ENCODE data around the gene DHX34.
A peak's percentile ranks its signal among the peaks of the same experiment; 100 is the strongest.
"Not testable (repeated sequence)": the region's sequence is repeated elsewhere in the genome, so short reads cannot be mapped to it uniquely, and the experiment has no call there.

The DHX34 gene

DNA sequence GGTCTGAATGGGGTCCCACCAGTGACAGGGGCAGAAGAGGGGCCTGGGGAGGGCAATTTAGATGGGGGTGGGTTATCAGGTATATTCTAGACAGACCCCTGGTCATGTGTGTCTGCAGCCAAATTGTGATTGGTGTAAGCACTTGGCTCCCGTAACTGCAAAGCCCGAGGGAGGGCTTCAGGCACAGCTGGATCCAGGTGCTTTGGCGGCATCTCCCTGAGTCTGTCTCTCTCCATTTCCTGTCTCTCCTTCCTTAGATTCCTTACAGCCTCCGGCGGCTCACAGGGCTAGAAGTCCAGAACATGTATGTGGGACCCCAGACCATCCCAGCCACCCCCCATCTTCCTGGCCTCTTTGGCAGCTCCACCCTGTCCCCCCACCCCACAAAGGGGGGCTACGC is 31.4 kb downstream of the DHX34 start:
- in situ Hi-C loops (cut with HindIII; ENCODE audit: low pct_ligation_motif_present, low pct_unique_long_range_greater_than_20kb, low sequenced_read_pairs): no loop called here
- DNase-seq: no peak

DNA sequence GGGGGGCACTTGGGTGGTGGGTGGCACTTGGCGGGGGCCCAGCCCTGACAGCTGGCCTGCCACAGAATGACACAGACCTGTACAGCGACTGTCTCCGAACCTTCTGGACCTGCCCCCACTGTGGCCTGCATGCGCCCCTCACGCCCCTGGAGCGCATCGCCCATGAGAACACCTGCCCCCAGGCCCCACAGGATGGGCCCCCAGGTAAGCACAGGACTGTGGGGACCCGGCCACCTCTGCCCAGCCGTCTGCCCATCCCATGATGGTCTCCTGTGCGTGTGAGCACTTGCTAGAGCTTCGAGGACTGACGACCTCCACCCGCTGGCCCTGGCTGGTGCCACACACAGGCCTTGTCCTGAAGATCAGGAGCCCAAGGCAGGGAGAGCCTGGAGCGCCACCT is 32.0 kb downstream of the DHX34 start:
- in situ Hi-C loops (cut with HindIII; ENCODE audit: low pct_ligation_motif_present, low pct_unique_long_range_greater_than_20kb, low sequenced_read_pairs): no loop called here
- no peak for DNase-seq

DNA sequence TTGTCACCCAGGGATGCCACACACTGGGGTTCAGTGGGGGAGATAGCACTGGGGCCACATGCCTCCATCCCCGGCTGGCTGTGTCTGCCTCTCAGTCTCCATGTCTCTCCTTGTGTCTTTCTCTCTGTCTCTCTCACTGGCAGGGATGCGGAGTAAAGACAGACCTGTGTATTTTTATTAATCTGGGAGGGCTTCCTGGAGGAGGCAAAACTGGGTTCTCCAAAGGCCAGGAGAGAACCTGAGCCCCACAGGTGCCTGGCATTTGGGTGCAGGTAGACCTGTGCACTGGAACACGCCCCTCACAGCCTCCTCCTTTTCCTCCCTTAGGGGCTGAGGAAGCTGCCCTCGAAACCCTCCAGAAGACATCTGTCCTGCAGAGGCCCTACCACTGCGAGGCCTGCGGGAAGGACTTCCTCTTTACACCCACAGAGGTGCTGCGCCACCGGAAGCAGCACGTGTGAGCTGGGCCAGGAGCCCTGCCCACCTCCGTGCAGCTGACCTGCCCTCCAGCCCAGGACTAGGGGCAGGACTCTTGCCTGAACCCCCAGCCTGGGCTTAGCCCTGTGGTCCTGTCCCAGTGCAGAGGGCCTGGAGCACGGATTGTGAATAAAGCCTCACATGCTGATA is 32.7 kb downstream of the DHX34 start:
- in situ Hi-C loops (cut with HindIII; ENCODE audit: low pct_ligation_motif_present, low pct_unique_long_range_greater_than_20kb, low sequenced_read_pairs): no loop called here
- no peak for DNase-seq

DNA sequence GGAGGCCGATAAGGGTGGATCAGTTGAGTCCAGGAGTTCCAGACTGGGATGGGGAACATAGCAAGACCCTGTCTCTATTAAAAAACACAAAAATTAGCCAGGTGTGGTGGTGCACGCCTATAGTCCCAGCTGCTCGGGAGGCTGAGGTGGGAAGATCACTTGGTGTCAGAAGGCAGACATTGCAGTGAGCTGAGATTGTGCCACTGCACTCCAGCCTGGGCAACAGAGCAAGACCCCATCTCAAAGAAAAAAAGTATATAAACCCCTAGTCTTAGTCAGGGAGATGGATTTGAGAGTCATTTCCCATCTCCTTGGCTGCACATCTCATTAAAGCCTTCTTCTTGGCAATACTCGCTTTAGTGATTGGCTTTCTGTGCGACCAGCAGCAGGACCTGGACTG is 34.8 kb downstream of the DHX34 start:
- in situ Hi-C loops (cut with HindIII; ENCODE audit: low pct_ligation_motif_present, low pct_unique_long_range_greater_than_20kb, low sequenced_read_pairs); DNase-seq: not testable (repeated sequence)

DNA sequence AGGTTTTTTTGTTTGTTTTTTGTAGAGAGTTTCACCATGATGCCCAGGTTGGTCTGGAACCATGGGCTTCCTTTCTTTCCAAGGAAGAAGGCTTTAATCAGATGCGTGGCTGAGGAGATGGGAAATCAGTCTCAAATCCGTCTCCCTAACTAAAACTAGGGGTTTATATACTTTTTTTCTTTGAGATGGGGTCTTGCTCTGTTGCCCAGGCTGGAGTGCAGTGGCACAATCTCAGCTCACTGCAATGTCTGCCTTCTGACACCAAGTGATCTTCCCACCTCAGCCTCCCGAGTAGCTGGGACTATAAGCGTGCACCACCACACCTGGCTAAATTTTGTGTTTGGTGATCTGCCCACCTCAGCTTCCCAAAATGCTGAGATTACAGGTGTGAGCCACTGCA is 35.4 kb downstream of the DHX34 start:
- DNase-seq; in situ Hi-C loops (cut with HindIII; ENCODE audit: low pct_ligation_motif_present, low pct_unique_long_range_greater_than_20kb, low sequenced_read_pairs): not testable (repeated sequence)

DNA sequence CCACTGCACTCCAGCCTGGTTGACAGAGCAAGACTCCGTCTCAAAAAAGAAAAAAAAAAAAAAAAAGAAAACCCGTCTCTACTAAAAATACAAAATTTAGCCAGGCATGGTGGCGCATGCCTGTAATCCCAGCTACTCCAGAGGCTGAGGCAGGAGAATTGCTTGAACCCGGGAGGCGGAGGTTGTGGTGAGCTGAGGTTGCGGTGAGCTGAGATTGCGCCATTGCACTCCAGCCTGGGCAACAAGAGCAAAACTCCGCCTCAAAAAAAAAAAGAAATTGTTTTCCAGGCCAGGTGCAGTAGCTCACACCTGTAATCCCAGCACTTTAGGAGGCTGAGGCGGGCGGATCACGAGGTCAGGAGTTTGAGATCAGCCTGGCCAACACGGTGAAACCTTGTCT is 37.5 kb downstream of the DHX34 start:
- DNase-seq: not testable (repeated sequence)

DNA sequence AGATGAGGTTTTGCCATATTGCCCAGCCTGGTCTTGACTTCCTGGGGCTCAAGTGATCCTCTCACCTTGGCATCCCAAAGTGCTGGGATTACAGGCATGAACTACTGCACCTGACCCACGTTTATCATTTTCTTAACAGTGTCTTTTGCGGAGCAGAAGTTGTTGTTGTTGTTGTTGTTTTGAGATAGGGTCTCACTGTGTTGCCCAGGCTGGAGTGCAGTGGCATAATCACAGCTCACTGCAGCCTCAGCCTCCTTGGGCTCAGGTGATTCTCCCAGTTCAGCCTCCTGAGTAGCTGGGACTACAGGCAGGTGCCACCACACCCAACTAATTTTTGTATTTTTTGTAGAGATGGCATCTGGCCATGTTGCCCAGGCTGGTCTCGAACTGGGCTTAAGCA is 38.5 kb downstream of the DHX34 start:
- DNase-seq; in situ Hi-C loops (cut with HindIII; ENCODE audit: low pct_ligation_motif_present, low pct_unique_long_range_greater_than_20kb, low sequenced_read_pairs): not testable (repeated sequence)

More for the DNA sequence above, 37.5 kb downstream of the DHX34 start:
- in situ Hi-C loops (cut with HindIII; ENCODE audit: low pct_ligation_motif_present, low pct_unique_long_range_greater_than_20kb, low sequenced_read_pairs): not testable (repeated sequence)

DNA sequence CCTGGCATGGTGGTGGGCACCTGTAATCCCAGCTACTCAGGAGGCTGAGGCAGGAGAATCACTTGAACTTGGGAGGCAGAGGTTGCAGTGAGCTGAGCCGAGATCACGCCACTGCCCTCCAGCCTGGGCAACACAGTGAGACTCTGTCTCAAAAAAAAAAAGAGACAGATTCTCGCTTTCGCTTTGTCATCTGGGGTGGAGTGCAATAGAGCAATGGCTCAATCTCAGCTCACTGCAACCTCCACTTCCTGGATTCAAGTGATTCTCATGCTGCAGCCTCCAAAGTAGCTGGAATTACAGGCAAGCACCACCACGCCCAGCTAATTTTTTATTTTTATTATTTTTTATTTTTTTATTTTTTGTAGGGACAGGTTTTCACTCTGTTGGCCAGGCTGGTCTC is 39.6 kb downstream of the DHX34 start:
- DNase-seq: not testable (repeated sequence)

DNA sequence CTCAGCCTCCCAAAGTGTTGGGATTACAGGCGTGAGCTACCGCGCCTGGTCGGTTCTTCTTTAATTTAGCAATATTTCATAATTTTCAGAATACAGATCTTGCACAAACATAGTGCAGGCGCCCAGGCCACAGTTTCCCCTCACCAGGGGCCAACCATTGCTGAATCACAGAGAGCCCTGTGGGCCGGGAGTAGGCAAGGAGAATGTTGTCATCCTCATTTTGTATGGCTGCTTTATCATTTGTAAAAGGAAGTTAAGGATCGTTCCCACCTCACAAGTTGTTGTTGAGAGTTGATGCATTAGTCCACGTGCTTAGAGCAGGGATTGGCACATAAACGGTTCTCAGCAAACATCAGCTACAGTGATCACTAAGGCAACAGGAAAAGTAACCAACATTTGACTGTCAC is 40.0 kb downstream of the DHX34 start:
- in situ Hi-C loops (cut with HindIII; ENCODE audit: low pct_ligation_motif_present, low pct_unique_long_range_greater_than_20kb, low sequenced_read_pairs): no loop called here
- no peak for DNase-seq

More for the DNA sequence above, 39.6 kb downstream of the DHX34 start:
- in situ Hi-C loops (cut with HindIII; ENCODE audit: low pct_ligation_motif_present, low pct_unique_long_range_greater_than_20kb, low sequenced_read_pairs): not testable (repeated sequence)

DNA sequence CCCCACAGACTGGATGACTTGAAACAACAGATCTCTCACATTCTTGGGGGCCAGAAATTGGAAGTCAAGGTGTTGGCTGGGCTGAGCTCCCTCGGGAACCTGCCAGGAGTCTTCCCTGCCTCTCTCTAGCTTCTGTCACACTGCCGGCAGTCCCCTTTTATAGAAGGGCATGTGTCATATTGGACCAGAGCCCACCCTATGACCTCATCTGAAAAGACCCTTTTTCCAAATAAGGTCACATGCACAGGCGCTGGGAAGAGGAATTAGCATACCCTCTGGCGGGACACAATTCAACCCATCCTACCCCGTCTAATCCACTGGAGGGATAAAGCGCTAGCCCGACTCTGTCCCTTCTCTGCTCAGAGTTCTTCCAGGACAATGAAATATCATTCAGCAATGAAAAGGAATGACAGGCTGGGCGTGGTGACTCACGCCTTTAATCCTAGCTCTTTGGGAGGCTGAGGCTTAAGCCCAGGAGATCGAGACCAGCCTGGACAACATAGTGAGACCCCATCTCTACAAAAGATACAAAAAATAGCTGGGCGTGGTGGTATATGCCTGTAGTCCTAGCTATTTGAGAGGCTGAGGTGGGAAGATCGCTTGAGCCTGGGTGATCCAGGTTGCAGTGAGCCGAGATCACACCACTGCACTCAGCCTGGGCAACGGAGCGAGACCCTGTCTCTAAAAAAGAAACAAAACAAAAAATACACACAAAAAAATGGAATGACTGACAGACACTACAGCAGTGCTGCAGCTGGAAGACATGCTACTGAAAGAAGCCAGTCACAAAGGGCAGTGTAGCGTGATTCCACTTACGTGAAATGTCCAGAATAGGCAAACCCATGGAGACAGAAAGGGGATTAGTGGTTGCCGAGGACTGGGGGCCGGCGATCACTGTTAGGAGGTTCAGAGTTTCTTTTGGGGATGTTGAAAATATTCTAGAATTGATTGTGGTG is 41.7 kb downstream of the DHX34 start:
- no peak for DNase-seq
- in situ Hi-C loops (cut with HindIII; ENCODE audit: low pct_ligation_motif_present, low pct_unique_long_range_greater_than_20kb, low sequenced_read_pairs): no loop called here

DNA sequence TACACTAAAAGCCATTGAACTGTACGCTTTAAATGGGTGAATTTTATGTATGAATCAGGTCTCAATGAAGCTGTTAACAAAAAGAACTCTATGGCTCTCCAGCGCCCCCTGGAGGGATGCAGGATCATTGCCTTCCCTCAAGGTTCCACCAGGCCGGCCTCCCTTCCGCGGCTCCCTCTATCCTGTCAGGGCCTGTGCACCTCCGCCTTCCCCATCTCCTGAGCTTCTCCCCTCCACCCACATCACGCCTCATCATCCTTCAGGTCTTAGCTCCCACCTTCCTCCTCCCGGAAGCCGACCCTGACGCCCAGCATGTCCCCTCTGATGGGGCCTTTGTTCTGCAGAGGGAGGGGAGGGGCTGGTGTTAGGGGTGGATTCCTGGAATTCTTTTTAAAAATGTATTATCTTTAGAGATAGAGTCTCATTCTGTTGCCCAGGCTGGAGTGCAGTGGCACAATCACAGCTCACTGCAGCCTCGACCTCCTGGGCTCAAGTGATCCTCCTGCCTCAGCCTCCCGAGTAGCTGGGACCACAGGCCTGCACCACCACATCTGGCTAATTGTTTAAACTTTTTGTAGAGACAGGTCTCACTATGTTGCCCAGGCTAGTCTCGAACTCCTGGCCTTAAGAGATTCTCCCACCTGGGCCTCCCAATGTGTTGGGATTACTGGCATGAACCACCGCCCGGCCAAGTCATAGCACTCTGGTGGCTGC is 42.6 kb downstream of the DHX34 start:
- peak; percentile 59 for DNase-seq
- in situ Hi-C loops (cut with HindIII; ENCODE audit: low pct_ligation_motif_present, low pct_unique_long_range_greater_than_20kb, low sequenced_read_pairs): no loop called here

DNA sequence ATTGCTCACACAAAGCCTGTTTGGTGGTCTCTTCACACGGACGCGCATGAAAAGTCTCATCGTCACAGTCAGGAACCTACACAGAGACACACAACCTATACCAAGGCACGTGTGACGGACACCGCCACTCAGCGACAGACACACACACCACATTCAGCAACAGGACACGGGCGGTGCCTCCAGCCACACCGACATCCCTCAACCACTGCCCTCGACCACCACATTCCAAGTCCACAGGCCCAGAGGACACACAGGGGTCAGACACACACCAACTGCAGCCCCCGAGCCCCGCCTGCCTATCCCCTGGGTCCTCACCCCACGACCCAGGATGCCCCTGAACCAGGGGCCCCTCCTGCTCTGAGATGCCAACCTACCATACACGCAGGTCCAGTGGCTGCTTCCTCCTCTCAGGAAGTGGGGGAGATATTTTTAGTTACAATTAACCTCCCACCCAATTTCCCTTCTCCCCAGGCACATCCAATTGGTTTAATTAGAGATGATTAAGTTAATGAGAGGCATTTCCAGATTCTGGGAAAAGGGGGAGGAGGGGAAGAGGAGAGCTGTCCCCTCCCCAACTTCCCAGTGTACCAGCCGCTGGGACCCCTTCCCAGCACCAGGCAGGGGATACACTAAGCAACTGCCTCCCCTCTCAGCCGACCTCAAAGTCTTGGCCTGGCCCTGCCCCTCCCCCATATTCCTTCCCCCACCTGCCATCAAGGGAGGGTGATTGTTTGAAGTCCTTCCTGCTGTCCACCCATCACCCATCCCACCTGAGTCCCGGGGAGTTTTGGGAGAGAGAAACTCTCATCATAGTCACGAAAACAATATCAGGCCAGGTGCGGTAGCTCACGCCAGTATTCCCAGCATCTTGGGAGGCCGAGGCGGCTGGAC is 49.8 kb downstream of the DHX34 start:
- in situ Hi-C loops (cut with HindIII; ENCODE audit: low pct_ligation_motif_present, low pct_unique_long_range_greater_than_20kb, low sequenced_read_pairs): no loop called here
- DNase-seq: no peak

DNA sequence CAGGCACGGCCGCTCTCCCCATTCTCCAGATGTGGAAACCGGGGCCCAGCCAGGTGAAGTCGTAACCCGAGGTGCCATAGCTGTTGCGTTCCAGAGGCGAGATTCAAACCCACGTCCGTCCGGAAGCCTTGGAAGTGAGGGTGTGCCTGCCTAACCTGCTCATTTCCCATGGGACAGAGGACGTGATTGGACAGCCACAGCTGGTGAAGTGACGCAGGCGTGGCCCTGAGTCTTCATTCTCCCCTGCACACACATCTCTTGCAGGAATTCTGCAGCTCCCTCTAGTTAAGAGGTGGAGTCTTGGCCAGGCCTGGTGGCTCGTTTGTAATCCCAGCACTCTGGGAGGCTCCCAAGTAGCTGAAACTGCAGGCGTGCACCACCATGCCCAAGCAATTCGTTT is 53.4 kb downstream of the DHX34 start:
- in situ Hi-C loops (cut with HindIII; ENCODE audit: low pct_ligation_motif_present, low pct_unique_long_range_greater_than_20kb, low sequenced_read_pairs): no loop called here
- no peak for DNase-seq

DNA sequence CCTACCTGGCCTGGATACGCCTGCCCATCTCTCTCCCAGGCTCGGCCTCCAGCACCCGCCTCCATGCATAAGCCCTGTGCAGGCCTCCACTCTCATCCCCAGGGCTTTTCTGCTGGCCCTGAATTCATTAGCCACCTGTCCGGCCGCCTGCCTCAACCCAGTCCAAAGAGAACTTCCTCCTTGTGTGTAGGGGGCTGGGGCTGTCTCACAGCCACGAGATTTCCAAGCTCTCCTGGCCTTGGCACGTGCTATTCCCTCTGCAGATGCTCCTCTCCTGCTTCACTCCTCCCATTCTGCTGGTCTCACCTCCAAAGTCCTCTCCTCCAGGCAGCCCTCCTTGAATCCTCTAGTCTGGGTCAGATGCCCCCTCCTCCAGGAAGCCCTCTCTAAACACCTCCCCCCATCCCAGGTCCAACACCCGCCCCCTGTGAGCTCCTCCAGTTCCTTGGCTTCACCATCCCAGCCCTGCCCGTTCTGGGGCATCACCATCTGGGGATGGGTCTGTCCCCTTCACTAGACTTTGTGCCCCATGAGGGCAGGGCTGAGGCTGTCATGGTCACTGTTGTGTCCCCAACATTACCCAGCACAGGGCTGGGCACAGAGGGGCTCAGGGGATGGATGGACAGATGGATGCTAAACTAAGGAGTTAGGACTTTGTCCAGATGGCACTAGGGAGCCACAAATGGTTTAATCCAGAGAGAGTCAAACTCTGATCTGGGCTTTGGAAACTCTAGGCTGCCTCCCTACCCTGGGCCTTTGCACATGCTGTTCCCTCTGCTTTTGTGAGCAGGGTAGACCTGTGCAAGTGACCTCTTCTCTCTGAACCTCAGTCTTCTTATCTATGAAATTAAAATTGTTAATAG is 55.5 kb downstream of the DHX34 start:
- in situ Hi-C loops (cut with HindIII; ENCODE audit: low pct_ligation_motif_present, low pct_unique_long_range_greater_than_20kb, low sequenced_read_pairs): no loop called here
- DNase-seq: no peak

DNA sequence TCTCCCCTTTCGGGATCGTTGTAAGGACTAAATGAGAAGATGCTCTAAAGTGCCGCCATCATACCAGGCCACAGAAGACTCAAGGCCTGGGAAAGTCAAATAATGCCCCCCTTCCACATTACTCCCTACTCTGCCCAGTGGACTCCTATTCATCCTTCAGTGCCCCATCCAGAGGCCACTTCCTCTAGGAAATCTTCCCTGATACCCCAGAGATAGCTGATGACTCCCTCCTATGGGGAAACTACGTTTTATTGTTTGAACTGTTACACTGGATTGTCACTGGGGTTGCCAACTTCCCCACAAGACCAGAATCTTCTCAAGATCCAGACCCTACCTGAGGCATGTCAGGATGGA is 56.1 kb downstream of the DHX34 start:
- DNase-seq: no peak
- in situ Hi-C loops (cut with HindIII; ENCODE audit: low pct_ligation_motif_present, low pct_unique_long_range_greater_than_20kb, low sequenced_read_pairs): no loop called here

DNA sequence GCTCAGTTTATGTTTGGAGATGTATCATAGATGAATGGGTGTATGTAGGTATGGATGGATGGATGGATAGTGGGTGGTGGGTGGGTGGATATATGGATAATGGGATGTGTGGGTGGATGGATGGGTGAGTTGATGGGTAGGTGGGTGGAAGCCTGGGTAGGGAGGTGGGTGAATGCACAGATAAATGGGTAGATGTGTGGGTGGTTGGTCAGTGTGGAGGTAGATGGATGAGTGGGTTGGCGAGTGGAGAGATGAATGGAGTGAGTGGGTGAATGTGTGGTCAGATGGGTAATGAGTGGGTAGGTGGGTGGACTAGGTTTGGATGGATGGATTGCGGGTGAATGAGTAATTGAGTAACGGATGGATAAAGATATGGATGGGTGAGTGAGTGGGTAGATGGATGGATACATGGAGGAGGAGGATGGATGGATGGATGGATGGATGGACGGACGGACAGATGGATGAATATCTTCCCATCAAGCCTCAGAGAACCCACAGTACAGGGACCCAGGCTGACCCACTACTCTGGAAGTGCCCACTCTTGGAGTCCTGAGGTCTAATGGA is 56.8 kb downstream of the DHX34 start:
- in situ Hi-C loops (cut with HindIII; ENCODE audit: low pct_ligation_motif_present, low pct_unique_long_range_greater_than_20kb, low sequenced_read_pairs): no loop called here
- DNase-seq: no peak

DNA sequence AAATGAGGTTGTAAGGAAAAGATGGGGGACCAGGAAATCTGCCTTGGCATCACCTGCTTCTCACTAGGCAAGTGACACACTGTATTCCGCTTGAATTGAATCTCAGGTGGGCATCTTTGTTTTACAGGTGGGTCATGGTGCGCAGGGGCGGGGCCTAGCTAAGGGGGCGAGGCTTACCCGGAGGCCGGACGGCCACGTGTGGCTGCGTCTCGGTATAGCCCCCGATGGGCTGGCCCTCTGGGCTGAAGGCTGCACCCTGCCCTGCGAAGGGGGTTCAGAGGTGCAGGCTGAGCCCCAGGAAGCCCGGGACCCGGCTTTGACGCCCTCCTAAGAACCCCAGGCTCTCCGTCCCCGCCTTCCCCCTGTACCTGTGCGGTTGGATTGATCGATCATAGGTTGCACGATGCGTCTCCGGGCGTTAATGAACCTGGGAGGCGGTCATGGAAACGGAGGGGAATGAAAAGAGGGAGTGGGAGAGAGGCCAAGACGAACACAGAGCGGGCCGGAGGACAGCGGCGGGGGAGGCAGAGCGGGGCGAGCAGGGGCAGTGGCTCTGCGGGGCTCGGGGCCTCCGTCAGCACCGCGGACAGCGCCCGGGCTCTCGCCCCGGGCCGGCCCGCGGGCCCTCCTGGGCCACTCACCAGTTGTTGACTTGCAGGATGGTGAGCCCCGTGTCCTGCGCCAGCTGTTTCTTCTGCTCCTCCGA is 57.7 kb downstream of the DHX34 start:
- in situ Hi-C loops (cut with HindIII; ENCODE audit: low pct_ligation_motif_present, low pct_unique_long_range_greater_than_20kb, low sequenced_read_pairs): no loop called here
- peak; percentile 26 for DNase-seq

Data from ACHN (cell line).